IMR-90 (cell line): ENCODE data around the gene SNAP29. TPM values are rescaled to one million over a fixed set of nuclear protein-coding genes. Genes with fewer than 3 reads are reported as not detected.
A peak's percentile ranks its signal among the peaks of the same experiment; 100 is the strongest.

ENCODE experiments used
- ATAC-seq: fragments of 200-7000 bp; cut with Tn5 transposase; 2 replicates; pipeline ENCODE4 v1.9.1; 2020; ENCODE audit warnings: low read depth, mild to moderate bottlenecking, moderate library complexity
- BruUV-seq: library from RNA; stranded (reverse); fragments of 400-500 nt; replicated peaks from 2 replicates; lab custom pipeline; 2021; lab: Mats Ljungman, UMichigan
- CTCF ChIA-PET: fragments of 300-600 bp; formaldehyde crosslinking; extraction: SDS; loops from one replicate; lab custom pipeline; 2021; ENCODE audit warnings: antibody characterized with exemption; lab: Yijun Ruan, JAX
- POLR2A ChIA-PET: fragments of 300-600 bp; sonication (Branson Sonifier 250); formaldehyde crosslinking; loops from one replicate; lab custom pipeline; 2022; ENCODE audit warnings: antibody characterized with exemption; ENCODE audit not compliant: unreplicated experiment; lab: Charles Lee
- DNase-seq: peaks from one replicate; pipeline ENCODE4 v3.0.0; 2013
- H2AFZ ChIP-seq: replicated peaks from 2 replicates; pipeline ENCODE3; 2013; ENCODE audit warnings: low read length, mild to moderate bottlenecking; ENCODE audit not compliant: poor library complexity
- H2AK5ac ChIP-seq: 2 replicates; pipeline ENCODE4 v1.6.1; 2013; ENCODE audit warnings: low read depth, low read length, inconsistent platforms
- H2AK9ac ChIP-seq: replicated peaks from 2 replicates; pipeline ENCODE3; 2013; ENCODE audit warnings: mild to moderate bottlenecking, low read depth, low read length, moderate library complexity; ENCODE audit not compliant: poor library complexity
- H2BK120ac ChIP-seq: 2 replicates; pipeline ENCODE4 v1.6.1; 2013; ENCODE audit warnings: low read depth, low read length, inconsistent platforms
- H2BK15ac ChIP-seq: 3 replicates; pipeline ENCODE4 v1.6.1; 2013; ENCODE audit warnings: low read depth, low read length, inconsistent platforms
- H2BK20ac ChIP-seq: 2 replicates; pipeline ENCODE4 v1.6.1; 2013; ENCODE audit warnings: low read depth, mild to moderate bottlenecking, inconsistent platforms, low read length, moderate library complexity
- H2BK5ac ChIP-seq: 2 replicates; pipeline ENCODE4 v1.6.1; 2013; ENCODE audit warnings: mild to moderate bottlenecking, low read depth, low read length, inconsistent platforms; ENCODE audit not compliant: poor library complexity, severe bottlenecking
- H3K14ac ChIP-seq: replicated peaks from 2 replicates; pipeline ENCODE4 v1.6.1; 2013; ENCODE audit warnings: low read depth, low read length, inconsistent platforms
- H3K18ac ChIP-seq: 2 replicates; pipeline ENCODE4 v1.6.1; 2013; ENCODE audit warnings: low read depth, low read length, control low read depth
- H3K23ac ChIP-seq: 2 replicates; pipeline ENCODE4 v1.6.1; 2013; ENCODE audit warnings: low read depth, low read length, inconsistent platforms
- H3K27ac ChIP-seq: 2 replicates; pipeline ENCODE4 v1.5.1; 2013; ENCODE audit warnings: mild to moderate bottlenecking, control low read depth, low read length; ENCODE audit not compliant: insufficient read depth
- H3K27me3 ChIP-seq: 2 replicates; pipeline ENCODE4 v1.6.1; 2013; ENCODE audit warnings: low read length; ENCODE audit not compliant: control insufficient read depth, insufficient read depth
- H3K36me3 ChIP-seq: 2 replicates; pipeline ENCODE4 v1.6.1; 2013; ENCODE audit warnings: low read length, mixed read lengths; ENCODE audit not compliant: control insufficient read depth, insufficient read depth
- H3K4ac ChIP-seq: 2 replicates; pipeline ENCODE4 v1.6.1; 2013; ENCODE audit warnings: low read depth, low read length, inconsistent platforms
- H3K4me1 ChIP-seq: 2 replicates; pipeline ENCODE4 v1.6.1; 2013; ENCODE audit warnings: low read length, mixed read lengths; ENCODE audit not compliant: control insufficient read depth, insufficient read depth
- H3K4me2 ChIP-seq: 2 replicates; pipeline ENCODE4 v1.6.1; 2013; ENCODE audit warnings: low read depth, mild to moderate bottlenecking, control low read depth, low read length, moderate library complexity
- H3K4me3 ChIP-seq: 2 replicates; pipeline ENCODE4 v1.5.1; 2013; ENCODE audit warnings: low read depth, mild to moderate bottlenecking, control low read depth, low read length, moderate library complexity; ENCODE audit not compliant: insufficient read depth
- H3K56ac ChIP-seq: 2 replicates; pipeline ENCODE4 v1.6.1; 2013; ENCODE audit warnings: low read length, inconsistent platforms; ENCODE audit not compliant: insufficient read depth; ENCODE audit errors: extremely low read depth
- H3K79me1 ChIP-seq, 2 experiments: 2 replicates each; pipeline ENCODE4 v1.6.1; 2013; ENCODE audit warnings: low read length in 2 of 2, inconsistent platforms in 1 of 2, low read depth in 1 of 2
- H3K9ac ChIP-seq: 2 replicates; pipeline ENCODE4 v1.6.1; 2013; ENCODE audit warnings: low read depth, low read length, control low read depth
- H3K9me1 ChIP-seq: 2 replicates; pipeline ENCODE4 v1.6.1; 2013; ENCODE audit warnings: low read length, inconsistent platforms; ENCODE audit not compliant: insufficient read depth
- H3K9me3 ChIP-seq: 2 replicates; pipeline ENCODE4 v1.6.1; 2013; ENCODE audit warnings: low read length; ENCODE audit not compliant: control insufficient read depth, insufficient read depth
- H4K20me1 ChIP-seq: 2 replicates; pipeline ENCODE4 v1.6.1; 2013; ENCODE audit warnings: low read length, inconsistent platforms; ENCODE audit not compliant: insufficient read depth
- H4K5ac ChIP-seq: 2 replicates; pipeline ENCODE4 v1.6.1; 2013; ENCODE audit warnings: mild to moderate bottlenecking, low read depth, low read length, control low read depth
- H4K8ac ChIP-seq, 2 experiments: 2 replicates each; pipeline ENCODE4 v1.6.1; 2013; ENCODE audit warnings: low read depth in 2 of 2, low read length in 2 of 2, control low read depth in 1 of 2, inconsistent platforms in 1 of 2
- H4K91ac ChIP-seq: 2 replicates; pipeline ENCODE4 v1.6.1; 2013; ENCODE audit warnings: low read depth, low read length, inconsistent platforms; ENCODE audit not compliant: insufficient read depth
- CEBPB ChIP-seq: IDR thresholded peaks from 2 replicates; pipeline ENCODE4 v1.6.1; 2012; ENCODE audit warnings: low read depth, low read length, improper control_type of control experiment
- RAD21 ChIP-seq: IDR thresholded peaks from 2 replicates; pipeline ENCODE4 v1.6.1; 2012; ENCODE audit warnings: low read length, improper control_type of control experiment
- RCOR1 ChIP-seq: IDR thresholded peaks from 2 replicates; pipeline ENCODE4 v1.6.1; 2012; ENCODE audit warnings: mild to moderate bottlenecking, low read length, improper control_type of control experiment; ENCODE audit not compliant: insufficient replicate concordance
- SMC3 ChIP-seq: fragments of 150-350 bp; IDR thresholded peaks from 2 replicates; pipeline ENCODE4 v1.6.1; 2016; ENCODE audit warnings: low read depth, mild to moderate bottlenecking, antibody characterized with exemption, low read length, moderate library complexity
- USF2 ChIP-seq: fragments of 150-350 bp; IDR thresholded peaks from 2 replicates; pipeline ENCODE4 v1.6.1; 2017; ENCODE audit warnings: mild to moderate bottlenecking, antibody characterized with exemption, low read length, low read depth
- WGBS, 2 experiments: methylation state at CpG; one replicate each; pipeline versions ENCODE4 v1.1.5 to v1.1.7; 2013; ENCODE audit warnings: missing lambda C conversion rate in 2 of 2; ENCODE audit not compliant: insufficient read length in 1 of 2; ENCODE audit errors: extremely low coverage in 2 of 2; 5-methylcytosine and 5-hydroxymethylcytosine counted together
- dilution Hi-C: fragments of 300-500 bp; cut with HindIII; formaldehyde crosslinking; loops from one replicate; pipeline ENCODE4 v1.14.3; 2018; ENCODE audit warnings: low sequenced_read_pairs; ENCODE audit not compliant: unreplicated experiment
- in situ Hi-C: fragments of 300-500 bp; cut with MboI; formaldehyde crosslinking; loops from 3 replicates; pipeline ENCODE4 v1.14.3; 2019; ENCODE audit warnings: low sequenced_read_pairs, inconsistent platforms, mixed read lengths
- intact Hi-C: fragments of 100-400 bp; cut with micrococcal nuclease; formaldehyde crosslinking; loops from 2 replicates; pipeline ENCODE4 v1.10.0; 2022
- polyA plus RNA-seq, 3 experiments: library from polyadenylated mRNA; depleted of rRNA; stranded (reverse); fragments of >200 nt; gene quantifications; 2 replicates each; pipeline ENCODE4 v1.2.3, GENCODE V29; 2012; ENCODE audit warnings: low replicate concordance in 1 of 3
- total RNA-seq: library from RNA; depleted of rRNA; stranded (reverse); fragments of >200 nt; gene quantifications from 2 replicates; pipeline ENCODE4 v1.2.3, GENCODE V29; 2012

SNAP29 gene
- total and polyA plus RNA-seq, 2 of the 4 experiments (the other 2 are of a cell fraction) = 10.6 to 29.5 TPM

GRCh38 chr22:20813056-20813455, 45.8 kb upstream of the SNAP29 start:
- no peak overlapping the region for H3K23ac ChIP-seq
- H2BK120ac ChIP-seq = no peak overlapping the region
- H3K27me3 ChIP-seq = no peaks in the 10 kb centered on the region
- intact Hi-C loops (no loop called here), in situ Hi-C loops (no loop called here), dilution Hi-C loops (no loop called here)
- POLR2A ChIA-PET = no interaction called here
- no peak overlapping the region for H2BK5ac ChIP-seq
- no peak overlapping the region for H2AFZ ChIP-seq
- no TSS peak for BruUV-seq
- H3K27ac ChIP-seq = no peak overlapping the region
- no peaks in the 10 kb centered on the region for H3K4me1 ChIP-seq
- H3K9me1 ChIP-seq = peaks cover 9% of the 10 kb centered on the region
- H3K79me1 ChIP-seq = peaks cover 0 to 13% of the 10 kb centered on the region in 2 experiments; a peak in 1 of 4 replicates
- DNase-seq (peak; percentile 15), ATAC-seq (no peak)
- no peaks in the 10 kb centered on the region for H4K20me1 ChIP-seq
- H3K56ac ChIP-seq = no peak overlapping the region
- no peak overlapping the region for H2AK9ac ChIP-seq
- no peak overlapping the region for H3K14ac ChIP-seq
- TF ChIP-seq USF2 = no peak
- no peak for TF ChIP-seq SMC3
- no peak for TF ChIP-seq RAD21
- TF ChIP-seq RCOR1 = no peak
- TF ChIP-seq CEBPB = no peak
- no peak overlapping the region for H3K4me2 ChIP-seq
- H2BK15ac ChIP-seq = no peak overlapping the region
- H3K18ac ChIP-seq = no peak overlapping the region
- H3K9ac ChIP-seq = no peak overlapping the region
- 94% methylated on average over 2 of the region's 4 CpGs; no CpG with 5 or more reads in 1 of the 2 experiments for WGBS, 2 experiments
- no peak overlapping the region for H4K8ac ChIP-seq
- CTCF ChIA-PET = interaction anchor here (1.8 kb wide), 1 partner anchor 29 kb away, joined by 5 read pairs; no protein-coding TSS in a partner anchor
- H3K36me3 ChIP-seq = peaks cover 37% of the 10 kb centered on the region
- H4K91ac ChIP-seq = no peak overlapping the region
- H3K4ac ChIP-seq = no peak overlapping the region
- no peak overlapping the region for H2BK20ac ChIP-seq
- H4K5ac ChIP-seq = no peak overlapping the region
- no peak overlapping the region for H3K4me3 ChIP-seq
- no peak overlapping the region for H2AK5ac ChIP-seq
- no peaks in the 10 kb centered on the region for H3K9me3 ChIP-seq
